Bronchial epithelial cell (primary cell): Measurements from ENCODE around the gene TXN. TPM values are rescaled to one million over a fixed set of nuclear protein-coding genes. Genes with fewer than 3 reads are reported as not detected.
A peak's percentile ranks its signal among the peaks of the same experiment; 100 is the strongest.

Experiments
- DNase-seq: peaks from one replicate; pipeline ENCODE4 v3.0.0-alpha.2; 2010; ENCODE audit warnings: low read depth
- FAIRE-seq: peaks from 2 replicates; lab custom pipeline; 2011; peaks lifted over from hg19 to GRCh38; lab: Jason Lieb, UNC
- H3K27me3 ChIP-seq: 2 replicates; pipeline ENCODE4 v1.5.1; 2011; ENCODE audit warnings: low read length; ENCODE audit not compliant: control insufficient read depth, insufficient read depth
- H3K36me3 ChIP-seq: 2 replicates; pipeline ENCODE4 v1.5.1; 2011; ENCODE audit warnings: low read length; ENCODE audit not compliant: control insufficient read depth, insufficient read depth
- H3K4me3 ChIP-seq: 2 replicates; pipeline ENCODE4 v1.5.1; 2011; ENCODE audit warnings: mild to moderate bottlenecking, low read depth, low read length, control low read depth
- CTCF ChIP-seq: IDR thresholded peaks from 2 replicates; pipeline ENCODE4 v1.5.1; 2011; ENCODE audit warnings: mild to moderate bottlenecking, moderate library complexity, low read length, control low read depth, inconsistent platforms; ENCODE audit not compliant: insufficient read depth, severe bottlenecking
- total RNA-seq: library from RNA; depleted of rRNA; stranded (reverse); fragments of >200 nt; gene quantifications from 2 replicates; pipeline ENCODE4 v1.2.1, GENCODE V29; 2014

TXN gene
- total RNA-seq, 1 donor from 2014 or later = 378 TPM

- Histone ChIP-seq H3K4me3 (no peak overlapping the region), H3K27me3 (no peaks in the 10 kb centered on the region), H3K36me3 (no peaks in the 10 kb centered on the region)
- TF ChIP-seq CTCF = no peak
- FAIRE-seq = no peak
- DNase-seq = no peak
These were observed 25.9 kb upstream of the TXN start for GRCh38 chr9:110282018-110282738.

DNA sequence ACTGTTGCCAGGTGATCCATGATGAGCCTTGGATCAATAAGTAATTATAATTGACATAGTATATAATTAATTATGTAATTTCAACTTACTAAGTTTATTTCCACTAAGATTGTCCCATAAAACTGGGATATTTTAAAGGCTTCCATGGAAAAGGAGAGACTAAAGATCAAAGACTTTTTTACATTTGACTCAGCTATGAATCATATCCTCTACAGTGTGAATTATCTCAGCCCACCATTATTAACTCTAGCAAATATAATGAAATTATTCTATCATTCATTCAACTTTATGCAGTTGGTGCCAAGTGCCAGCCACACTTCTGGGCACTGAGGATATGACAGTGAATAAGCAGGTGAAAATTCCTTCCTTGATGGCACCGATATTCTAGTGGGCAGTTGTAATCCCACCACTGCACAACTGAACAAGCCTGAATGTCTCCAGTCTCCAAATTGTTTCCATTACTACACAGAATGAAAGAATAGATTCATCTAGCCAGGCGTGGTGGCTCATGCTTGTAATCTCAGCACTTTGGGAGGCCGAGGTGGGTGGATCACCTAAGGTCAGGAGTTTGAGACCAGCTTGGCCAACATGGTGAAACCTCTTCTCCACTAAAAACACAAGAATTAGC lies 21.9 kb upstream of the TXN start:
- TF ChIP-seq CTCF = no peak
- peak; percentile 74 for DNase-seq
- no peaks in the 10 kb centered on the region for H3K36me3 ChIP-seq
- no peak overlapping the region for H3K4me3 ChIP-seq
- no peaks in the 10 kb centered on the region for H3K27me3 ChIP-seq
- no peak for FAIRE-seq

DNA sequence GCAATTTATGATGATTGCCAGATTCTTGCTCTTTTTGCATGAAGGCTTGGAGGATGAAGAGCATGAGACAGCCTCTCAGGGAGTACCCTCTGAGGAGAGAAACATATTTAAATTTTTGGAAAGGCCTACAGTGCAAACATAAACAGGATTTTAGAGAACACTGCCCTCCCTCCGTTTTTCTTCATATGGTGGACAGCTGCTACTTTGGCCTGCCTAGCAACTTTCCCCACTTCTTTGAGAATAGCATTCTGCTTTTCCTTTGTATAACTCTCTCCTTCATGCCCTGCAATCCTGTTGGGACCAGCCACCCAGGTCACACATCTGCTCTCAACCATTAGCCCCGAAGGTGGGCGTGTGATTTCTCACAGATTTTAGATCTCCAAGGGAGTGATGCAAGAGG lies 20.5 kb upstream of the TXN start:
- H3K36me3 ChIP-seq = no peaks in the 10 kb centered on the region
- DNase-seq (no peak), FAIRE-seq (no peak)
- no peaks in the 10 kb centered on the region for H3K27me3 ChIP-seq
- no peak for TF ChIP-seq CTCF
- H3K4me3 ChIP-seq = no peak overlapping the region

GRCh38 chr9:110270211-110270995 lies 14.1 kb upstream of the TXN start:
- no peaks in the 10 kb centered on the region for H3K27me3 ChIP-seq
- no peaks in the 10 kb centered on the region for H3K36me3 ChIP-seq
- TF ChIP-seq CTCF = no peak
- FAIRE-seq (no peak), DNase-seq (no peak)
- H3K4me3 ChIP-seq = no peak overlapping the region

DNA sequence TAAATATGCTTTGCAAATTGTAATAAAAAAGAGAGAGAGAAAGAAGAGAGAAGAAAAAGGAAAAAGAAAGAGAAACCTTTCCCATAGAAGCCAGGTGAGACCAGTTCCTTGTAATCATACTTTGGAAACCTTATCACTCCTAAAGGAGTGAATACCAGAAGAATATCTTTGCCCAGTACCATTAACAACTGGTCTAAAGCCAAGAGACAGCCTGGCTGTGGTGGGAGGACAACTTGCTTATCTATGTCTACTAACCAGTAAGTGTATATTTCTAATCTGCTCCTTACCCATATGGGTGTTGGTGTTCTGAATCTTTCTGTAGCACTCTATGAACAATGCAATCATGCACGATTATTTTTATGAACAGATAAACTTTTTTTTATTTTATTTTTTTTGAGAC lies 10.5 kb upstream of the TXN start:
- DNase-seq = no peak
- no peak for FAIRE-seq
- TF ChIP-seq CTCF = no peak
- H3K4me3 ChIP-seq = no peak overlapping the region
- H3K36me3 ChIP-seq = no peaks in the 10 kb centered on the region
- no peaks in the 10 kb centered on the region for H3K27me3 ChIP-seq
